Endothelial cell of umbilical vein (primary cell): ENCODE results near the gene HOXD12. TPM values are rescaled to one million over a fixed set of nuclear protein-coding genes. Genes with fewer than 3 reads are reported as not detected.

Experiments
- BruUV-seq: library from RNA; stranded (reverse); fragments of 400-500 nt; replicated peaks from 2 replicates; lab custom pipeline; 2021; lab: Mats Ljungman, UMichigan
- CTCF ChIA-PET: fragments of 300-600, 350-600 bp; sonication (Branson Sonifier 250); formaldehyde crosslinking; loops from one replicate; lab custom pipeline; 2021; ENCODE audit warnings: antibody characterized with exemption, inconsistent platforms; lab: Charles Lee
- POLR2A ChIA-PET: fragments of 300-600, 350-600 bp; sonication (Branson Sonifier 250); formaldehyde crosslinking; loops from one replicate; lab custom pipeline; 2021; ENCODE audit warnings: antibody characterized with exemption, inconsistent platforms; lab: Charles Lee
- DNase-seq: peaks from one replicate; pipeline ENCODE4 v3.0.0-alpha.2; 2011; ENCODE audit warnings: low read depth, low spot score
- FAIRE-seq: peaks from 2 replicates; lab custom pipeline; 2011; peaks lifted over from hg19 to GRCh38; lab: Jason Lieb, UNC
- H2AFZ ChIP-seq: 2 replicates; pipeline ENCODE4 v1.6.0; 2012; ENCODE audit warnings: low read depth, low read length, control low read depth, inconsistent platforms
- H3K27ac ChIP-seq: 2 replicates; pipeline ENCODE4 v1.5.1; 2011; ENCODE audit warnings: low read depth, mild to moderate bottlenecking, control low read depth, low read length, moderate library complexity; ENCODE audit not compliant: insufficient read depth
- H3K27me3 ChIP-seq, 2 experiments: 2 replicates each; pipeline versions ENCODE4 v1.6.0 to v1.6.1; 2011; ENCODE audit warnings: low read length in 2 of 2, mixed read lengths in 1 of 2; ENCODE audit not compliant: control insufficient read depth in 2 of 2, insufficient read depth in 2 of 2
- H3K36me3 ChIP-seq, 2 experiments: 2 replicates in 1 of 2; 3 replicates in 1 of 2; pipeline ENCODE4 v1.5.1; 2011; ENCODE audit warnings: low read length in 2 of 2, mild to moderate bottlenecking in 1 of 2, moderate library complexity in 1 of 2; ENCODE audit not compliant: control insufficient read depth in 2 of 2, insufficient read depth in 2 of 2; ENCODE audit errors: extremely low read depth in 1 of 2
- H3K4me1 ChIP-seq: 3 replicates; pipeline ENCODE4 v1.5.1; 2011; ENCODE audit warnings: mild to moderate bottlenecking, low read length; ENCODE audit not compliant: control insufficient read depth, insufficient read depth; ENCODE audit errors: extremely low read depth
- H3K4me2 ChIP-seq: 2 replicates; pipeline ENCODE4 v1.6.1; 2011; ENCODE audit warnings: low read length, control low read depth, mixed read lengths; ENCODE audit not compliant: insufficient read depth
- H3K4me3 ChIP-seq, 3 experiments: fragments of 200-600 bp in 1 of 3; sonication (generic), shearing (Covaris generic) in 1 of 3; replicated peaks in 1 of 3; 2 replicates each; pipeline ENCODE4 v1.5.1; 2011 to 2016; ENCODE audit warnings: control low read depth in 3 of 3, low read length in 3 of 3, mild to moderate bottlenecking in 2 of 3, inconsistent platforms in 1 of 3, low read depth in 1 of 3, moderate library complexity in 1 of 3; ENCODE audit not compliant: insufficient read depth in 1 of 3
- H3K79me2 ChIP-seq: 2 replicates; pipeline ENCODE4 v1.6.0; 2012; ENCODE audit warnings: low read length, inconsistent platforms; ENCODE audit not compliant: control insufficient read depth, insufficient read depth
- H3K9ac ChIP-seq: replicated peaks from 2 replicates; pipeline ENCODE3; 2011; ENCODE audit warnings: low read length, control low read depth; ENCODE audit not compliant: insufficient read depth; ENCODE audit errors: extremely low read depth
- H3K9me1 ChIP-seq: replicated peaks from 3 replicates; pipeline ENCODE4 v1.6.0; 2011; ENCODE audit warnings: mild to moderate bottlenecking, low read length; ENCODE audit not compliant: control insufficient read depth, insufficient read depth; ENCODE audit errors: extremely low read depth
- H3K9me3 ChIP-seq: replicated peaks from 2 replicates; pipeline ENCODE4 v1.5.1; 2012; ENCODE audit warnings: low read length, inconsistent platforms; ENCODE audit not compliant: control insufficient read depth, insufficient read depth
- H4K20me1 ChIP-seq: replicated peaks from 2 replicates; pipeline ENCODE3; 2011; ENCODE audit warnings: mild to moderate bottlenecking, low read length; ENCODE audit not compliant: control insufficient read depth, insufficient read depth; ENCODE audit errors: extremely low read depth
- EZH2 ChIP-seq: IDR thresholded peaks from 2 replicates; pipeline ENCODE4 v1.6.1; 2012; ENCODE audit warnings: borderline replicate concordance, low read depth, mild to moderate bottlenecking, moderate library complexity, low read length, inconsistent platforms; ENCODE audit not compliant: severe bottlenecking
- FOS ChIP-seq: IDR thresholded peaks from 2 replicates; pipeline ENCODE4 v1.6.1; 2011; ENCODE audit warnings: mild to moderate bottlenecking, low read length, moderate library complexity, borderline replicate concordance; ENCODE audit not compliant: insufficient read depth
- GATA2 ChIP-seq: IDR thresholded peaks from 2 replicates; pipeline ENCODE4 v1.7.0; 2011; ENCODE audit warnings: low read depth, mild to moderate bottlenecking, moderate library complexity, mixed read lengths, low read length; ENCODE audit not compliant: insufficient read length, insufficient read depth
- JUN ChIP-seq: IDR thresholded peaks from 2 replicates; pipeline ENCODE4 v1.6.1; 2011; ENCODE audit warnings: borderline replicate concordance, low read depth; ENCODE audit not compliant: insufficient read length, insufficient read depth
- POLR2AphosphoS5 ChIP-seq: IDR thresholded peaks from 2 replicates; pipeline ENCODE4 v1.6.1; 2012; ENCODE audit warnings: low read depth, mild to moderate bottlenecking, control low read depth, low read length, moderate library complexity; ENCODE audit not compliant: insufficient read depth
- dilution Hi-C: fragments of 300-500 bp; cut with MboI; formaldehyde crosslinking; loops from one replicate; pipeline ENCODE4 v1.15.0; 2019; ENCODE audit warnings: low sequenced_read_pairs; ENCODE audit not compliant: extremely low pct_ligation_motif_present
- intact Hi-C: fragments of 100-400 bp; cut with micrococcal nuclease; formaldehyde crosslinking; loops from one replicate; pipeline ENCODE4 v1.10.0; 2022
- polyA plus RNA-seq, 4 experiments: library from polyadenylated mRNA; depleted of rRNA in 3 of 4; stranded (reverse) in 3 of 4; unstranded in 1 of 4; fragments of >200 nt; gene quantifications; 2 replicates each; pipeline versions ENCODE4 v1.2.1 to v1.2.3, GENCODE V29; 2011 to 2012; ENCODE audit warnings: missing spikeins in 1 of 4
- total RNA-seq: library from RNA; stranded (reverse); gene quantifications from 2 replicates; pipeline ENCODE4 v1.2.3, GENCODE V29; 2021
- TF ChIP-seq, protein P1 (sequence below): IDR thresholded peaks from 2 replicates; pipeline ENCODE4 v1.6.1; 2011; ENCODE audit not compliant: insufficient read depth, insufficient read length
- TF ChIP-seq, protein P2 (sequence below), 2 donors: IDR thresholded peaks; 1 replicate in 1 of 2; 2 replicates in 1 of 2; pipeline ENCODE4 v1.5.1; 2011; ENCODE audit warnings: low read length in 2 of 2, mild to moderate bottlenecking in 2 of 2, moderate library complexity in 2 of 2, control low read depth in 1 of 2, inconsistent platforms in 1 of 2, low read depth in 1 of 2; ENCODE audit not compliant: insufficient read depth in 1 of 2; ENCODE audit errors: extremely low read depth in 1 of 2

Gene HOXD12
- total and polyA plus RNA-seq, 2 donors (not counting 3 experiments of a cell fraction or from before 2014, with no cell fraction given), result not detected

DNA sequence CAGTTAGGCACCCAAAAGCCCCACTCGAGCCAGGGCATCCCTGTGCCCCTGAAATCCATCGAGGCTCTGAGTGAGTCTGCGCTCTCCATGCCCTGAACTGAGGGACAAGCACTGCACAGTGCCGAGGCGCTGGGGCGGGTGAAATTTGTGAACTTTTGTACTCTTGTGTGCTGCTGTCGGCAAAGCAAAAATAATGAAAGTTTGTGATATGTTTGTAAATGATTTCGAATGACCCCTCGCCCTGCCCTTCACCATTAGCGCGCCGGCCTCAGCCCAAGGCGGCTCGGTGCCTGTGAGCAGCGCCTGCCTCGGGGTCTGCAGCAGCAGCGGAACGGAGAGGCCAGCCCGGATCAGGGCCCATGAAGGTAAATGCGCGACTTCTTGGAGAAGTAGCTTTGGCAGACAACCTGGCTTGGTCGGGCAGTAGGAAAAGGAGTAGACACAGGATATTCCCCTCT, 49.9 kb downstream of the HOXD12 start:
- POLR2A ChIA-PET, result no interaction called here
- no peak overlapping the region for H3K9ac ChIP-seq
- intact Hi-C loops (no loop called here), dilution Hi-C loops (loop anchor here (25.0 kb wide), 1 partner anchor 488 kb away; no protein-coding TSS in a partner anchor)
- no peaks in the 10 kb centered on the region for H3K27me3 ChIP-seq
- H3K4me1 ChIP-seq, result no peaks in the 10 kb centered on the region
- peaks cover 2 to 16% of the 10 kb centered on the region in 2 experiments for H3K36me3 ChIP-seq
- CTCF ChIA-PET, result interaction anchor here (3.0 kb wide), 1 partner anchor 405 kb away, joined by 11 read pairs; no protein-coding TSS in a partner anchor
- no peaks in the 10 kb centered on the region for H3K9me1 ChIP-seq
- H2AFZ ChIP-seq, result no peak overlapping the region
- DNase-seq (no peak), FAIRE-seq (no peak)
- no peak overlapping the region for H3K4me3 ChIP-seq
- BruUV-seq, result no TSS peak
- no peaks in the 10 kb centered on the region for H3K9me3 ChIP-seq
- H4K20me1 ChIP-seq, result no peaks in the 10 kb centered on the region
- H3K4me2 ChIP-seq, result no peak overlapping the region
- peaks cover 40% of the 10 kb centered on the region for H3K79me2 ChIP-seq
- no peak overlapping the region for H3K27ac ChIP-seq
- TF ChIP-seq POLR2AphosphoS5 (no peak), FOS (no peak), GATA2 (no peak), JUN (no peak), EZH2 (no peak)
- TF ChIP-seq, protein P1, sequence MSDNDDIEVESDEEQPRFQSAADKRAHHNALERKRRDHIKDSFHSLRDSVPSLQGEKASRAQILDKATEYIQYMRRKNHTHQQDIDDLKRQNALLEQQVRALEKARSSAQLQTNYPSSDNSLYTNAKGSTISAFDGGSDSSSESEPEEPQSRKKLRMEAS, result no peak
- TF ChIP-seq, protein P2, sequence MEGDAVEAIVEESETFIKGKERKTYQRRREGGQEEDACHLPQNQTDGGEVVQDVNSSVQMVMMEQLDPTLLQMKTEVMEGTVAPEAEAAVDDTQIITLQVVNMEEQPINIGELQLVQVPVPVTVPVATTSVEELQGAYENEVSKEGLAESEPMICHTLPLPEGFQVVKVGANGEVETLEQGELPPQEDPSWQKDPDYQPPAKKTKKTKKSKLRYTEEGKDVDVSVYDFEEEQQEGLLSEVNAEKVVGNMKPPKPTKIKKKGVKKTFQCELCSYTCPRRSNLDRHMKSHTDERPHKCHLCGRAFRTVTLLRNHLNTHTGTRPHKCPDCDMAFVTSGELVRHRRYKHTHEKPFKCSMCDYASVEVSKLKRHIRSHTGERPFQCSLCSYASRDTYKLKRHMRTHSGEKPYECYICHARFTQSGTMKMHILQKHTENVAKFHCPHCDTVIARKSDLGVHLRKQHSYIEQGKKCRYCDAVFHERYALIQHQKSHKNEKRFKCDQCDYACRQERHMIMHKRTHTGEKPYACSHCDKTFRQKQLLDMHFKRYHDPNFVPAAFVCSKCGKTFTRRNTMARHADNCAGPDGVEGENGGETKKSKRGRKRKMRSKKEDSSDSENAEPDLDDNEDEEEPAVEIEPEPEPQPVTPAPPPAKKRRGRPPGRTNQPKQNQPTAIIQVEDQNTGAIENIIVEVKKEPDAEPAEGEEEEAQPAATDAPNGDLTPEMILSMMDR (IDR thresholded peaks at IDR 0.05; ENCODE audit: extremely low read depth in 1 of 2, insufficient read depth in 1 of 2, low read depth in 1 of 2, low read length in 2 of 2), result no peak
